ENCODE measurements around the gene SCN9A.

- TF ChIP-seq CTCF (IDR thresholded peaks at IDR 0.05) (no peak), POLR2A (IDR thresholded peaks at IDR 0.05) (no peak)
Observed at GRCh38 chr2:166293984-166294383, 81.8 kb downstream of the SCN9A start.

All from uterus (tissue), 2 donors.